ENCODE measurements around the gene SRGN.
A peak's percentile ranks its signal among the peaks of the same experiment; 100 is the strongest.
"Not testable (repeated sequence)": the region's sequence is repeated elsewhere in the genome, so short reads cannot be mapped to it uniquely, and the experiment has no call there.

Gene SRGN

DNA sequence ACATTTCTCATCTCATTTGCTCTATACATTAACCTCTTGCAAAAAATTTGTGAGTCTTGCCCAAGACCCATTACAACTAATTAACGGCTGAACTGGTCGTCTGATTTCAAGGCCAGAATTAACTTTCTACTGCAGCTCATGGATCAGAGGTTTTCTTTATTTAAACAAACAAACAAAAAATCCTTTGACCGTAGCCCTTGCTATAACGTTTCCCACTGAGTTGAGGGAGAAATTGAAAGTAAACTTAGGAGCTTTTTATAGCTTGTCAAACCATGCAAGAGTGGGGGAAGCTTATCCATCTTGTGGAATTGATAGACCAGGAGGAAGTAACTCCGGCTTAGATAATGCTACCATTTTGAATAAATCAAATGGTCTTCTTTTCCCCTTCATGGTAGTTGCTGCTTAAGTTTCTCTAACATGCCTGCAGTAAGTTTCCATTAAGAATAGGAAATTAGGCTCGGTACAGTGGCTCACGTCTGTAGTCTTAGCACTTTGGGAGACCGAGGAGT is 3.3 kb downstream of the SRGN start:
- DNase-seq, result no peak

DNA sequence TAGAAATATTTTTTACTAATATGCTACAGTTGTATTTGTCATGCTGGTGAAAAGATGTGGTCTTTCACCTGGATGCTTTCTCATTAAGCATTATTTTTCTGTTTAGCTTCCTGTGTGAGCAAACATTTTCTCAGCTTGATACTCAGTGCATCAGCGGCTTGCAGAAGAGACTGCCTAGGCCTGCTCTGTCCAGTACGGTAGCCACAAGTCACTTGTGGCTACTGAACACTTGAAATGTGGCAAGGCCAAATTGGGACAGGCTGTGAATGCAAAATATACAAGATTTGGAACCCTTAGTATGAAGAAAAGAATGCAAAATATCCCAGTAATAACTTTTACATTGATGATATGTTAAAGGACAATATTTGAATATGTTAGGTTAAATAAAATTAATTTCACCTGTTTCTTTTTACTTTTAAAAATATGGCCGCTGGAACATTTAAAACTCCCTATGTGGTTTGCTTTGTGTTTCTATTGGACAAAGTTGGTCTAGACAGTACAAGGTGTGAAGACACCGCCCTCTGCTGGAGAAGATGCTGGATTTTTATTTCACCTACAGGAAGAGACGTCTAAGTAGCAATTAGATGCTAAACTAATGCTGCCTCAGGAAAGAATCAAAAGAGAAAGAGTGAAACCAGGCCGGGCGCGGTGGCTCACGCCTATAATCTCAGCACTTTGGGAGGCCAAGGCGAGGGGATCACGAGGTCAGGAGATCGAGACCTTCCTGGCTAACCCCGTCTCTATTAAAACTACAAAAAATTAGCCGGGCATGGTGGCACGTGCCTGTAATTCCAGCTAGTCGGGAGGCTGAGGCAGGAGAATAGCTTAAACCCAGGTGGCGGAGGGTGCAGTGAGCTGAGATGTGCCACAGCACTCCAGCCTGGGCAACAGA is 5.3 kb downstream of the SRGN start:
- no peak for DNase-seq

DNA sequence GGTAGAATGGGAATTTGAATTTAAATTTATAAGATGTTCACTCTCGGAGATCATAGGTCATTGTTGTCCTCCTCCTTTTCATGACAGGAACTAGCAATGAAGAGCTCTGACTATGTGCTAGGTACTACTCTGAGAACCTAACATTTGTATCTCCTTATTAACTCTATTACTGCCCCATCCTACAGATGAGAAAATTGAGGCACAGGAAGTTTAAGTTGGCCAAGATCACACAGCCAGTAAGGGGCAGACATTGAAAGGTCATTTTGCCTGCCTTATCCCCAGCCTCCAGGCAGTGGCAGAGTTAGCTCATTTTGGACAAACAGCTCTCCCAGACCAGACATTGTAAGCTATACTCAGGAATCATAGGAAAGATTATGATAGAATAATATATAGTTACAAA is 6.0 kb downstream of the SRGN start:
- no peak for DNase-seq

DNA sequence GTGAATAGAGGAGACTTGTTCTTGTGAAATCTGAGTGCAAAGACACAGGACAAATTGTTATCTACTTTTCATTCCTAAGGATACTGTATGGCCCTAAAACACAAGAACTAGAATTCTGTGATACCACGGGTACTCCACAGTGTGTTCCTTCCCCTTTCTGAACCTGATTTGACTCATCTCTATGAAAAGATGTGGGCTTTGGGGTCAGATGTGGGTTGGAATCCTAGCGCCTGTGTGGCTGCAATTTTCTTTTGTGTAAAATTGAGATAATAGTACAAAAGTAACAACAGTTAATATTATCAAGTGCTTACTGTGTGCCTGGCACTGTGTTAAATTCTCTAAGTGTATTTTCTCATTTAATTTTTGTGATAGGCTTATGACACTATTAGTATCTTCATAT is 8.1 kb downstream of the SRGN start:
- DNase-seq, result no peak

DNA sequence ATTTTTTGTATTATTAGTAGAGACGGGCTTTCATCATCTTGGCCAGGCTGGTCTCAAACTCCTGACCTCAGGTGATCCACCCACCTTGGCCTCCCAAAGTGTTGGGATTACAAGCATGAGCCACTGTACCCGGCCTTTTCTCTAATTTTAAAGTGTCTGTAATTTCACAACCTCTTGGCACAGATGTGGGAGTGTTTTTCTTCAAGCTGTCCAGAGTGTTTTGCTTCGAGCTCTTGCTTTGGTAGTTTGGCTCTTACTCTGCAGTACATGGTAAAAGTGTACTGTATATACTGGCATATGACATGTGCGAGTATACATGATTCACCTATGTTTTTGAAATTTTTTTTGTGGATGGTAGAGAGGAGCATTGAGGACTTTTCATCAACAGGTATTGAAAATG is 9.8 kb downstream of the SRGN start:
- DNase-seq, result no peak

DNA sequence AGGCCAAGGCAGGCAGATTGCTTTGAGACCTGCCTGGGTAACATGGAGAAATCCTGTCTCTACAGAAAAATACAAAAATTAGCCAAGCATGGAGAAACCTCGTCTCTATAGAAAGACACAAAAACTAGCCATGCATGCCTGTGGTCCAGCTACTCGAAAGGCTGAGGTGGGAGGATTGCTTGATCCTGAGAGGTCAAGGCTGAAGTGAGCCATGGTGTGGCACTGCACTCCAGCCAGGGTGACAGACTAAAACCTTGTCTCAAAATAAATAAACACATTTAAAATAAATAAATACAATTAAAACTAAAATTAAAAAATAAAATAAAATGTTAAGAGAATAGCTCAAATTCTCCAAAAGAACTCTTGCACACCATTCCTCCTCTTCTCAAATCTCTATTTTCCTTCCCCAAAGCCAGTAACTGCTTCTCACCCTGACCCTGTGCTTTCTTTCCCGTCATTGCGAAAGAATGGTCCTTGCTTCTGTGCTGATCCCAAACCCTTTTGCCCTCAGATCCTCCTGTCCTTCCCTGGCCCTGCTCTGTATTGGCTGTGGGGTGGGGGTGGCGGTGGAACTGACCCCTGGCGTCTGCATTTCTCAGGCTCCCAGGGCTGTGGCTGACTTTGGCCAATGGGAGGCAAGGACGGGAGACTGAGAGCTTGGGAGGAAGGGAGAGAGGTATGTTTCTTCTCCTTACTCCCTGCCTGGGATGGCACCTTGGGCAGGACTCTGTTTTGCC is 12.4 kb downstream of the SRGN start:
- no peak for DNase-seq

DNA sequence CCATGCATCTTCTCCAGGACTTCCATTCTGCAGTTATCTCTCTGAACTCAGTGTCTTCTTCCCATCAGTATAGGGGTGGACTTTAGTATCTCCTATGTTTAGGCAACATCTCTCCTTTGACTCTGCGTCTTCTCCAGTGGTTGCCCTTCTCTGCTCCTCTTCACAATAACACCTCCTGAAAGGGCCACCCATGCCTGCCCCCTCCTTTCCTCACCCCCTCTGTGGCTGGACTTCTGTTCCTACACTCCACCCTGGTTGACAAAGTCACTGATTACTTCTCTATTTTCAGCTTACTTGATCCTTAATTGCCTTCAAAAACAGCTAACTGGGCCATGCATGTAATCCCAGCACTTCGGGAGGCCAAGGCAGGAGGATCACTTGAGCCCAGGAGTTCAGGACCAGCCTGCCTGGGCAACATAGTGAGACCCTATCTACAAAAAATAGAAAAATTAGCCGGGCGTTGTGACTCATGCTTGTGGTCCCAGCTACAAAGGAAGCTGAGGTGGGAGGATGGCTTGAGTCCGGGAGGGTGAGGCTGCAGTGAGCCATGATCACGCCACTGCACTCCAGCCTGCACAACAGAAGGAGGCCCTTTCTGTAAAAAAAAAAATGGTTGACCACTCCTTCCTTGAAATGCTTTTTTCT is 13.7 kb downstream of the SRGN start:
- no peak for DNase-seq

DNA sequence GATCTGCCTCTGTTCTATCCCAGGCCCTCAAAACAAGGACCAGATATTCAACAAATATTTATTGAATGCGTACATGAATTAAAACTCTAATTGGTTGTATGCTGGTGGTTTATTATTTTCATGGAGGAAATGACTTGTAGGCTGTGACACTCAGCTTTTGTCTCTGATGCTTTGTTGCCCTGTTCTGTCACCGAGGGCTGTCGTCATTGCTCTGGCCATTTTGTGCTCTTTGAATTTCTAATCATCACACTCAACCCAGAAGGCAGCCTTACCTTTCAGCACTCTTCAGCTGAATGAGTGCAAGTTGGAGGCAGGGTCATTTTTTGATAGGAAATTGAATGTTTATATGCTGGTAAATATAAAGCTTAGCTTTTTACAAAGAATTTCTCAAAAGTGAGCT is 14.5 kb downstream of the SRGN start:
- DNase-seq, result no peak

DNA sequence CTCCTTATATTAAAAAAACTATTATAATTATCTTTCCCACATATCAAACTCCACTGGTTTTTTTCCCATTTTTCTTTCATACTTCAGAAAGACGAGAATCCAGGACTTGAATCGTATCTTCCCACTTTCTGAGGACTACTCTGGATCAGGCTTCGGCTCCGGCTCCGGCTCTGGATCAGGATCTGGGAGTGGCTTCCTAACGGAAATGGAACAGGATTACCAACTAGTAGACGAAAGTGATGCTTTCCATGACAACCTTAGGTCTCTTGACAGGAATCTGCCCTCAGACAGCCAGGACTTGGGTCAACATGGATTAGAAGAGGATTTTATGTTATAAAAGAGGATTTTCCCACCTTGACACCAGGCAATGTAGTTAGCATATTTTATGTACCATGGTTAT is 15.9 kb downstream of the SRGN start:
- no peak for DNase-seq

DNA sequence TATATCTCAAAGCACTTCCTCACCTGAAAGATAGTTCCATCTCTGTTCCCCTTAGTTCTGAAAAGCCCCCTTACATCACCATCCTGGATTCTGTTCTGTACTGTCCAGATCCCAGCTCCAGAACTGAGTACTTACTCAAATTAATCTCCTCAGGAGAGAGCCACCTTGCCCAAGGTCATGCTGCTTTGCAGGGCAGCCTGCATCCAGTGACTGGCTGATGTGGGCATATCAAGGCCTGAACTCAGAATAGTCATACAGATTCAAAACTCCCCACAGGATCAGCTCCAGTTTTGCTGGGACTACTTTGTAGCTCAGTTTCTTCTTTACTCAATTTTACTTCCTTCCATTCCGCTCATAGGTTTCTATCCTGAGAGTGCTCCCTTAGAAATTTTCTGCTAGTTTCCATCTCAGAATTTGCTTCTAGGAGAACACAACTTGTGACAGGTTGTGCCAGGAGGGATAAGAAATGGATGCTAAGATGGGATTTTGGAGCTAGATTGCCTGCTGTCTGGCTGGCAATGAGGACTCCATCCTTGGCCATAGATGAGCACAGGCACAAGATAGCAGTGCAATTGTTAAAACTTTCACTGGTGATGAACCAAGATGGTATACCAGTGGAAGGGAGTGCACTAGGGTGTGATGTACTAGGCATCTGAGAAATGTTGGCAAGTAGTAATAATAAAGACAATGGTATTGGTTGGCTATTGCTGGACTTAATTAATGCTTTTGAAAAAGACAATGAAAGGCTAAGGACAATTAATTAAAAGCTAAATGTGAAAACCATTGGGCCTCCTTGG is 17.3 kb downstream of the SRGN start:
- no peak for DNase-seq

DNA sequence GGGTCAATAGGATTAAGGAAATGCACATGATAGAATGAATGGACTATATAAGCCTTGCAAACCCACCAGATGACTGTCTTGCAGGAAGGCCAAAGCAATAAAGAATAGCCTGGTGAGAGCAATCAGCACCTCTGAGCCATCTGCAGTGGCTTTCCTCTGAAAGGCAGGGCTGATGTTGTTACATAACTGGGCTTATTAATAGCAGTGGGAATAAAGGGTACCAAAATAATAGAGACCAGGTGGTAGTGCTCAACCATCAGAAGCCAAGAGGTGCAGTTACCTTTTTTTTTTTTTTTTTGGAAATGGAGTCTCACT is 19.2 kb downstream of the SRGN start:
- no peak for DNase-seq

DNA sequence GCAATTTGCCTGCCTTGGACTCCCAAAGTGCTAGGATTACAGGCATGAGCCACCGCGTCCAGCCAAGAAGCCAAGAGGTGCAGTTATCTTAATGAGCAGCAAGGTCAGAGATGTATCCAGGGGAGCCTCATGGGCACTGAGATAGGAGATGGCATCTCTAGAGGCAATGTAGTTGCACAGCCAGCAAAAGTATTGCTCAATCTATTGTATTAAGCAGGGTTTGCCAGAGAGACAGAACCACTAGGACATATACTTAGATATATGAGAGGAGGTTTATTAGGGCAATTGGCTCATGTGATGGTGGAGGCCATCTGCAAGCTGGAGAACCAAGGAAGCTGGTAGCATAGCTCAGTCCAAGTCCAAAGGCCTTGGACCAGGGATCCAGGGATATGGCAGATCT is 19.8 kb downstream of the SRGN start:
- DNase-seq, result no peak

DNA sequence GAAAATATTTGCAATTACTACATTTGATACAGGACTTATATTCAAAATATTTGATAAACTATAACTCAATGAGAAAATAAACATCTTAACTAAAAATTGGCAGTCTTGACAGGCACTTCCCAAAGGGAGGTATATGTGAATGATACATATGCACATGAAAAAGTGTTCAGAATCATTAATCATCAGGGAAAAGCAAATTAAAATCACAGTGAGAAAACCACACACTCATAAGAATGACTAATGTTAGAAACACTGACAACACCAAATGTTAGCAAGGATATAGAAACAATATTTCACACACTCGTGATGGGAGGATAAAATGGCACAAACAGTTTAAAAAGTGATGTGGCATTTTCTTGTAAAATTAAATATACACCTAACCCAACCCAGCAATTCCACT is 32.0 kb downstream of the SRGN start:
- DNase-seq, result no peak

DNA sequence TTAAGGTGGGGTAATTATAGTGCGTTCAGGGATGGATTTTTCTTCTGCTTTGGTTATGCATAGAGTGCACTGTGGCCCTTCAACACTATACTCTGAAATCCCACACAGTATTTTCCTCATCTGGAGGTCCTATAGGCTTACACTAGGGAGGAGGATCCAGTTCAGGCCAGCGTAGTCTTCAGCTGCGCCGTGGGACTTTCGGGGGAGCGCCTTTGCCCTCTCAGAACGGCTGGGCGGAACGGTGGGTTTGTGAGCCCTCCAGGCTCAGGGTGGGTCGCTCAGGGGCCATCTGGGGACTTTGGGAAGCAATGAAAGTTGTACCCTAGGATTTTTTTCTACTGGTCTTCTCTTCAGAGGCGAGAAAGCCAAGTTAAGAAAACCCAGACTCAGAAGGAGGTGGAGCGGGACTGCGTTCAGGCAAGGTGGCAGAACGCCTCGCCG is 35.4 kb downstream of the SRGN start:
- DNase-seq, result no peak

DNA sequence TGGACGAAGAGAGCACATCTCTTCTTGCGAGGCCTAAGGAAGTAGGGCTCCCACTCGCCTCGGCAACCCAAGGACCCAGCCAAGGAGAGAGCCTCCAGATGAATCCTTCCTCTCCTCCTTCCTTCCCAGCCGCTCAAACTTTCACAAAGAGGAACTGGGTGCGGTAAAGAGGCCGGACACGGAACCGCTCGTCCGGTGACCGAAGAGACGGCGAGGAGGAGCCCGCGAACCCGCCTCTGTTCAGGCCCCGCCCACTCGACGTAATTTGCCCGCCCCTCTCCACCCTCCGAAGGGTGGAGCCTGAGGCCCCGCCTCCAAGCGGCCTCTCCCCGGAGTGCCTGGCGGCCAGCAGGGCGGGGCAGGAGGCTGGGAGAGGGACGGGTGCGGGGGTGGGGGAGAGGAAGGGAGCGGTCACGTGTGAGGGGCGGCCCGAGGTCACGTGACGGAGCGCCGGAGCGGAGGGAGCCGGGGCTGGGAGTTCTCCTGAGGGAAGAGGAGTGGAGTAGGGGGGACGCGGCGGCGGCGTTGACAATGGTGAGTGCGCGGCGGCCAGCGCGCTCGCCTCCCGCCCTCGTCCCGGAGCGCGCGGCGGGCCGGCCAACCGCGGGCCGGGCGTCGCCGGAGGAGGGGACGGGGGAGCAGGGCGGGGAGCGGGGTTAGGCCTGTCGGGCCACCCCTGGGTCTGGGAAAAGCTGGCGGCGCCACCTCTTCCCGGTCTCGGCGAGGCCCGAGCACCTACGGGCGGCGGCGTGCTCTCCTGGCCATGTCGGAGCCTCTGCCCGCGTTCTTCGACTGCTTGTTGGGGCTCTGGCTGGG is 36.1 kb downstream of the SRGN start, which contains the start of gene VPS26A:
Gene VPS26A (plus strand): TSS at position 432 of the 816 bp plus-strand sequence. CDS start 100 bp downstream, at position 532.
- DNase-seq, result peak; percentile 62

DNA sequence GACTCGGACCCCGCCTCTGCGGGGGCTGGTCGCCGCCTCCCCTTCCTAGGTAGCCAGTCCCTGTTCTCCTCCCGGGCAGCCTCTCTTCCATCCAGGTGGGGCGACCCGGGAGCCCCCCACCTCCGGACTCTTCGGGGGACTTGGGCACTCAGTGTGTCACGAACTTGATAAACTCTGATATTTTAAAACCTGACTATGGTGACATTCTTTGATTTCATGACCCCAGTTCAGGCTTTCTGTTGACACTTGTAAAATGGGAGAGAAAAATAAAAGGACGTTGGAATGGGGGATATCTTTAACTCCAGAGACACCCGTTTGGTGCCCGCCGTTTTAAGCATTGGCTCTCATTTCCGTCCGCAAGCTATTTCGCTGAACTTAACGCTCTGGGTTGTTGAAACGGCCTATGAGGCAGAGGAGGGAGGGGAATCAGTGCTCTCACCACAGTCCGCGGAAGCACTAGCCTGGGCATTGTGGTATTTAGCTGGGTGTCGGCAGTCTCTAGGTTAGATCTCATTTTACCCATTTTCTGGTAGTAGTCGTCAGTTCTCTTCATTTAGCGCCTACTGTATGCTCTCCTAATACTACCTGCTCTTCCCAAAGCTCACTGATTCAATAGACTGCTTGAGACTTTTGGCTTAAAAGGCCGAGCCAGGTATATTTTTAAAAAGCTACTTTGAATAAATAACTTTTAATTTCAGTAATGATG is 36.8 kb downstream of the SRGN start:
- no peak for DNase-seq

DNA sequence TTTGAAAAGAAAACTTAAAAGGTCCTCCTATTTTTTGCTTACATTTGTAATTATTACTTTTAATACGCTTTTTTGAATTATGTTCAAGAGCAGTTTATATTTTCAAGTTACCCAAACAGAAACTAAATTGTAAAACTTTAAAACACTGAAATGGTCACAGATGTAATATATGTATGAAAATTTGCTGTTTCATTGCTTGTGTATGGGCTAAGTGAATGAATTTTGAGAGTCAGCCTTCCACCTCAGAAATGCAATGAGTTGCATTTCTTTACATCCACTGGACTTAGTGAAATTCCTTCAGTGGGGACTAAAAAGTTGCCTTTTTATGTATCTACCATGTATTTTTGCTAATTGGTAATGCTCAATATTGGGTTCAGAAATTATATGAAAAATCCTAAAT is 37.7 kb downstream of the SRGN start:
- no peak for DNase-seq

DNA sequence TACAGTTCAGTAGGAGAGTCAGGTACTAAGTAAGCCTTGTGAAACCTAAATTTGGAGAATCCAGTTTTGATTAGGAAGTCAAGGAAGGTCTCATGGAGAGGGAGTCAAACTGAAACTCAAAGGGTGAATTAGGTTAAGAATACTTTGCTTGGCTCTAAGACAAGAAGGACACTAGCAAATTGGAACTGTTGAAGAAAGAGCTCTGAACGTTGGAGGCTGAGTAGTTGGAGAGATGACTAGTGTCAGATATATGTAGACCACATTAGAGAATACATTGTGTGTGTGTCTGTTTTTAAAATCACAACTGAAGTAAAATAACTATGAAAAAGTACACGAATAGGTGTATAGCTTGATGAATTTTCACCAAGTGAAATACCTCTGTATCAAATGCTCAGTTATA is 42.3 kb downstream of the SRGN start:
- no peak for DNase-seq

DNA sequence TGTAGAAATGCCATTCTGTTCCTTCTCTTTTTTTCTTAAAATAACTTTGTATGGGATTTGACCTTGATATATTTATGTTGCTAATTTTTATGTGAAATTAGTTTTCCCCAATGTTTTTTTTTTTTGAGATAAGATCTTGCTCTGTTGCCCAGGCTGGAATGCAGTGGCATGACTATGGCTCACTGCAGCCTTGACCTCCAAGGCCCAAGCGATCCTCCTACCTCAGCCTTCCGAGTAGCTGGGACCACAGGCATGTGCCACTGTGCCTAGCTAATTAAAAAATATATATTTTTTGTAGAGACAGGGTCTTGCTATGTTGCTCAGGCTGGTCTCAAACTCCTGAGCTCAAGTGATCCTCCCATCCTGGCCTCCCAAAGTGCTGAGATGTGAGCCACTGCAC is 52.1 kb downstream of the SRGN start:
- no peak for DNase-seq

DNA sequence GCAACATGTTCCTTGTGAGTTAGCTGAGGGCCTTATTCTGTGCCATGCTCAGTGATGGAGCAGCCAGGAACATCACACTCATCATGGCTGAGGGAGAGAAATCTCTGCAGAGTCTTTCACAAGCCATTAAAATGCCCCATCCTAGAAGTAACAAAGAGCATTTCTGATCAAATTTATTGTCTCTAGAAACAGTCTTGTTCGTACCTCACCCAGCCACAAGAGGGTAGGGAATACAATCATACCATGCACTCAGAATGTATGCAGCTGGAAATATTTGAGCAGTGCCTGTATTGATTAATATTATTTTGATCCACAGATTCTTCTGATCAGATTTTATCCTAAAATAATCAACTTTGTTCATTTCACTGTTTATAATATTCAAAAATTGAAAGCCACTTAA is 53.4 kb downstream of the SRGN start:
- no peak for DNase-seq

DNA sequence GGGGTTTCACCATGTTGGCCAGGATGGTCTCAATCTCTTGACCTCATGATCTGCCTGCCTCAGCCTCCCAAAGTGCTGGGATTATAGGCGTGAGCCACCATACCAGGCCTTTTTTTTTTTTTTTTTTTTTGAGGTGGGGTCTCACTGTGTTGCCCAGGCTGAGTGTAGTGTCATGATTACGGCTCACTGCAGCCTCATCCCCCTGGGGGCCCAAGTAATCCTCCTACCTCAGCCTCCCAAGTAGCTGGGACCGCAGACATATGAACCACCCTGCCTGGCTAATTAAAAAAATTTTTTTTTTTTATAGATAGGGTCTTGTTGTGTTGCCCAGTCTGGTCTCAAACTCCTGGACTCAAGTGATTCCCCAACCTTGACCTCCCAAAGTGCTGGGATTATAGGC is 54.2 kb downstream of the SRGN start:
- not testable (repeated sequence) for DNase-seq

All from NCI-H187 treated with DMSO at 0.1 percent for 48 hours (cell line).